OCI-LY7 (cell line): Measurements from ENCODE around the gene MAFF. TPM values are rescaled to one million over a fixed set of nuclear protein-coding genes. Genes with fewer than 3 reads are reported as not detected.

Experiments
- BruUV-seq: library from RNA; stranded (reverse); fragments of 400-500 nt; replicated peaks from 2 replicates; lab custom pipeline; 2021; lab: Mats Ljungman, UMichigan
- CTCF ChIA-PET: fragments of 300-600 bp; sonication (Branson Sonifier 250); formaldehyde crosslinking; loops from one replicate; lab custom pipeline; 2022; ENCODE audit warnings: antibody characterized with exemption; ENCODE audit not compliant: unreplicated experiment; lab: Charles Lee
- POLR2A ChIA-PET: fragments of 300-600 bp; sonication (Branson Sonifier 250); formaldehyde crosslinking; loops from one replicate; lab custom pipeline; 2022; ENCODE audit warnings: antibody characterized with exemption; lab: Charles Lee
- DNase-seq: peaks from one replicate; pipeline ENCODE4 v3.0.0-alpha.2; 2015; ENCODE audit warnings: low spot score
- H2AFZ ChIP-seq: fragments of 200-600 bp; sonication (generic), shearing (Covaris generic); 2 replicates; pipeline ENCODE4 v1.6.1; 2014; ENCODE audit warnings: mild to moderate bottlenecking, antibody characterized with exemption, low read length, moderate library complexity
- H3K27ac ChIP-seq: fragments of 200-600 bp; sonication (generic); 2 replicates; pipeline ENCODE4 v1.5.1; 2014; ENCODE audit warnings: mixed run types, low read depth, mild to moderate bottlenecking, moderate library complexity, low read length, inconsistent platforms; ENCODE audit not compliant: poor library complexity, severe bottlenecking
- H3K36me3 ChIP-seq: fragments of 200-600 bp; sonication (generic); 2 replicates; pipeline ENCODE4 v1.6.1; 2014; ENCODE audit warnings: mild to moderate bottlenecking, antibody characterized with exemption, low read length, moderate library complexity, mixed read lengths; ENCODE audit not compliant: insufficient read depth
- H3K4me1 ChIP-seq: fragments of 200-600 bp; sonication (generic); 2 replicates; pipeline ENCODE4 v1.5.1; 2014; ENCODE audit warnings: mild to moderate bottlenecking, low read length; ENCODE audit not compliant: insufficient read depth, poor library complexity, severe bottlenecking
- H3K4me2 ChIP-seq: fragments of 200-600 bp; sonication (generic); 2 replicates; pipeline ENCODE4 v1.6.1; 2014; ENCODE audit warnings: mild to moderate bottlenecking, low read length
- H3K4me3 ChIP-seq: fragments of 200-600 bp; sonication (generic); 2 replicates; pipeline ENCODE4 v1.5.1; 2014; ENCODE audit warnings: mild to moderate bottlenecking, low read depth, low read length; ENCODE audit not compliant: poor library complexity, severe bottlenecking
- H3K79me2 ChIP-seq: fragments of 200-600 bp; sonication (generic); 2 replicates; pipeline ENCODE4 v1.6.1; 2016; ENCODE audit warnings: low read depth, mild to moderate bottlenecking, low read length, moderate library complexity, mixed read lengths; ENCODE audit not compliant: insufficient read depth
- H3K9me2 ChIP-seq: fragments of 200-600 bp; sonication (generic); 2 replicates; pipeline ENCODE4 v1.6.1; 2016; ENCODE audit warnings: mild to moderate bottlenecking, low read length, mixed read lengths; ENCODE audit not compliant: insufficient read depth
- H3K9me3 ChIP-seq: fragments of 200-600 bp; sonication (generic); 2 replicates; pipeline ENCODE4 v1.6.1; 2014; ENCODE audit warnings: mild to moderate bottlenecking, mixed run types, low read length, mixed read lengths
- H4K20me1 ChIP-seq: fragments of 200-600 bp; sonication (generic); 2 replicates; pipeline ENCODE4 v1.6.1; 2014; ENCODE audit warnings: mild to moderate bottlenecking, antibody characterized with exemption, low read length, moderate library complexity, mixed read lengths; ENCODE audit not compliant: insufficient read depth
- EZH2phosphoT487 ChIP-seq: fragments of 200-600 bp; sonication (generic); IDR thresholded peaks from 2 replicates; pipeline ENCODE4 v1.6.1; 2018; ENCODE audit warnings: low read depth, borderline replicate concordance, mild to moderate bottlenecking, mixed run types, antibody characterized with exemption, low read length, moderate library complexity, mixed read lengths
- intact Hi-C: fragments of 100-400 bp; cut with micrococcal nuclease; formaldehyde crosslinking; loops from one replicate; pipeline ENCODE4 v1.10.0; 2022; ENCODE audit not compliant: unreplicated experiment
- total RNA-seq, 2 experiments: library from RNA; depleted of rRNA in 1 of 2; stranded (reverse); fragments of >200 nt in 1 of 2; shearing (Covaris generic) in 1 of 2; gene quantifications; 2 replicates each; pipeline ENCODE4 v1.2.3, GENCODE V29; 2014 to 2022
- TF ChIP-seq, protein P1 (sequence below): fragments of 200-600 bp; sonication (generic); conservative IDR thresholded peaks from 2 replicates; pipeline ENCODE4 v1.5.1; 2014; ENCODE audit warnings: mild to moderate bottlenecking, antibody characterized with exemption, low read length, moderate library complexity, mixed read lengths

MAFF gene
- total RNA-seq, 2 experiments from 2014 or later, result 3.4 to 3.8 TPM

DNA sequence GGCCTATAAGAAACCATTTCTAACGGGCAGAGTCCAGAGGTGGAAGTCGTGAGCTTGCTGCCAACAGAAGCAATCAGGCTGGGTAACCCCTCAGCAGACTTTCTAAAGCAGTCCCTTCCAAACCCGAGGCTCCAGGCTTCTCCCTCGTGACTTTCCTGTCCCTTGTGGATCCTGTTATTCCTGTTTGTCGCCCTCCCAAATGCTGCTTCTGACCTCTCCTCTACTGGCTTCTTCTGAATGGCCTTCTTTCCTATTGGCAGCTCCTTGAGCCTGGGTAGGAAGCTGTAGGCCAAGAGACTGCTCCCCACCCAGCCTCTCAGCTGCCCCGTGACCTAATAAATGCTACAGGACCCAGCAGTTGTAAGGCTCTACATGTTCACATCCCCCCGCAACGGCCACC lies 35.0 kb downstream of the MAFF start:
- peaks cover 5% of the 10 kb centered on the region for H3K4me1 ChIP-seq
- ChIA-PET CTCF (no interaction called here), POLR2A (no interaction called here)
- no peak overlapping the region for H2AFZ ChIP-seq
- H3K79me2 ChIP-seq, result no peaks in the 10 kb centered on the region
- DNase-seq, result no peak
- TF ChIP-seq, protein P1, sequence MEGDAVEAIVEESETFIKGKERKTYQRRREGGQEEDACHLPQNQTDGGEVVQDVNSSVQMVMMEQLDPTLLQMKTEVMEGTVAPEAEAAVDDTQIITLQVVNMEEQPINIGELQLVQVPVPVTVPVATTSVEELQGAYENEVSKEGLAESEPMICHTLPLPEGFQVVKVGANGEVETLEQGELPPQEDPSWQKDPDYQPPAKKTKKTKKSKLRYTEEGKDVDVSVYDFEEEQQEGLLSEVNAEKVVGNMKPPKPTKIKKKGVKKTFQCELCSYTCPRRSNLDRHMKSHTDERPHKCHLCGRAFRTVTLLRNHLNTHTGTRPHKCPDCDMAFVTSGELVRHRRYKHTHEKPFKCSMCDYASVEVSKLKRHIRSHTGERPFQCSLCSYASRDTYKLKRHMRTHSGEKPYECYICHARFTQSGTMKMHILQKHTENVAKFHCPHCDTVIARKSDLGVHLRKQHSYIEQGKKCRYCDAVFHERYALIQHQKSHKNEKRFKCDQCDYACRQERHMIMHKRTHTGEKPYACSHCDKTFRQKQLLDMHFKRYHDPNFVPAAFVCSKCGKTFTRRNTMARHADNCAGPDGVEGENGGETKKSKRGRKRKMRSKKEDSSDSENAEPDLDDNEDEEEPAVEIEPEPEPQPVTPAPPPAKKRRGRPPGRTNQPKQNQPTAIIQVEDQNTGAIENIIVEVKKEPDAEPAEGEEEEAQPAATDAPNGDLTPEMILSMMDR, result no peak
- TF ChIP-seq EZH2phosphoT487, result no peak
- H3K4me2 ChIP-seq, result no peak overlapping the region
- no peak overlapping the region for H3K4me3 ChIP-seq
- no peaks in the 10 kb centered on the region for H3K9me2 ChIP-seq
- no peak overlapping the region for H3K27ac ChIP-seq
- no peaks in the 10 kb centered on the region for H3K9me3 ChIP-seq
- BruUV-seq, result no TSS peak
- peaks cover 13% of the 10 kb centered on the region; the same call in 1 of the 2 replicates for H3K36me3 ChIP-seq
- intact Hi-C loops, result no loop called here
- H4K20me1 ChIP-seq, result no peaks in the 10 kb centered on the region

DNA sequence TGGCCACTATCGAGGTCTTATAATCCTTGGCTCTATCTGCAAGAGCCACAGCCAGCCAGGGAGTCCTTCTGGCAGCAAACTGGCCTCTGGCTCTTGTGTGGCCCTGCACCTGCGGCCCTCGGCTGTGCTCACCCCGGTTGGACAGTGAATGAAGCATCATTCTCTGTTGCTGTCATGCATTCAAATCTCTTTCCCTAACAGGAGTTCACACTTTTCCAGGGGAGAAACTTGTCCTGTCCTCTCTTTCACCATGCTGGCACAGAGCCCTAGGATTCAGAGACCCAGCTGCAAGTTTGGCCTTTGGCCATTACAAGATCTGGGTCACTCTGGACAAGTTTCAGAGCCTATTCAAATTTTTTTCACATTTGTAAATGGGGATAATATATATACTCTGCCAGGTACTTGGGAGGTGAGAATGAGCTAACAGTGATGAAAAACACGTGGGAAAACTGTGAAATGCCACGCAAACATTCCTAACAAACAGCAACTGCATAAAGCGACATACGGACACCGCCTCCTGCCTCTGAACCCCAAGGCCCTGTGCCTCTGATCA lies 36.8 kb downstream of the MAFF start:
- Histone ChIP-seq H3K27ac (no peak overlapping the region), H3K4me3 (no peak overlapping the region), H3K36me3 (peaks cover 13% of the 10 kb centered on the region; the same call in 1 of the 2 replicates), H3K4me1 (peaks cover 23% of the 10 kb centered on the region), H3K9me2 (no peaks in the 10 kb centered on the region), H3K4me2 (no peak overlapping the region), H2AFZ (no peak overlapping the region), H3K9me3 (no peaks in the 10 kb centered on the region), H3K79me2 (no peaks in the 10 kb centered on the region), H4K20me1 (no peaks in the 10 kb centered on the region)
- ChIA-PET CTCF (no interaction called here), POLR2A (no interaction called here)
- no peak for DNase-seq
- intact Hi-C loops, result no loop called here
- TF ChIP-seq EZH2phosphoT487, result no peak
- TF ChIP-seq, protein P1, result no peak
- BruUV-seq, result no TSS peak

DNA sequence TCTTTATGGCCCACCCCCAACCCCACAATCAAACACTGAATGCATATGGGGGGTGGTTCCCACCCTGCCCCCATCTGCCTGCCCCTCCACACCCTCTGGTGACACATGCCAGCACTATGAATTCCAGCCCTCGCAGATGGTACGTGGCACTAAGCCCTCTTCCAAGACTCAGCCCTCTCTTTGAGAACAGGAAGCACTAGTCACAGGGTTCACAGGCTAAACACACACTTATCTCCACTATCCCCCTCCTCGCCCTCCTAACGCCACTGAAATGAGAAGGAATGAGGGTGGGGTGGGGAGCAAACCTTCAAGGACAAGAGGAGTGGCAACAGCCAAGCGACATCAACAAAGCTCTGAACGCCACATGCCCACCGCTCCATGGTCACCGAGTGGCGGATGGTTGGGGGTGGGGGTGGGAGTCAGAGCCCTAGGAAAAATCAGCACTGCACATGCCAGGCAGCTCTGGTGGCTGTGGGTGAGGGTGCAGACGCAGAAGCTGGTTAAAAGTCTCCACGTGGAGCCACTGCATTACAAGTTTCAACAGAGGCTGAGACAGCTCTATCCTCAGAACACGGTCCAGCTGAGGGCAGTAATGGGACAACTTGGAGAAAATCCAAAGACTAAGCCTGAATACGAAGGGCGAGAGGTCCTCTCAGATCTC lies 37.4 kb downstream of the MAFF start:
- POLR2A ChIA-PET, result no interaction called here
- H3K36me3 ChIP-seq, result peaks cover 13% of the 10 kb centered on the region; the same call in 1 of the 2 replicates

More for the DNA sequence above, 37.4 kb downstream of the MAFF start:
- no peaks in the 10 kb centered on the region for H3K9me2 ChIP-seq
- peaks cover 29% of the 10 kb centered on the region for H3K4me1 ChIP-seq
- H3K9me3 ChIP-seq, result no peaks in the 10 kb centered on the region
- CTCF ChIA-PET, result no interaction called here
- intact Hi-C loops, result no loop called here
- H3K27ac ChIP-seq, result no peak overlapping the region
- no peak overlapping the region for H3K4me3 ChIP-seq
- no peak overlapping the region for H3K4me2 ChIP-seq
- no peaks in the 10 kb centered on the region for H3K79me2 ChIP-seq
- H2AFZ ChIP-seq, result no peak overlapping the region
- no TSS peak for BruUV-seq
- no peak for DNase-seq
- TF ChIP-seq EZH2phosphoT487, result no peak
- TF ChIP-seq, protein P1, result no peak
- no peaks in the 10 kb centered on the region for H4K20me1 ChIP-seq
